HG02759 (cell line): ENCODE measurements around the gene IL17B.

Experiments used
- ATAC-seq: cut with Tn5 transposase; IDR thresholded peaks from one replicate; pipeline ENCODE4 v1.9.1; 2021; ENCODE audit warnings: mild to moderate bottlenecking, moderate library complexity; ENCODE audit not compliant: unreplicated experiment

IL17B gene

GRCh38 chr5:149362541-149362940 is 16.6 kb downstream of the IL17B start:
- no peak for ATAC-seq

GRCh38 chr5:149360272-149360671 is 18.8 kb downstream of the IL17B start:
- ATAC-seq = no peak

GRCh38 chr5:149358868-149359495 is 20.1 kb downstream of the IL17B start:
- no peak for ATAC-seq

- ATAC-seq = peak; percentile 10
Observed at GRCh38 chr5:149358294-149358651, 20.8 kb downstream of the IL17B start.

- peak; percentile 99 for ATAC-seq
Observed at GRCh38 chr5:149357370-149358293, 21.5 kb downstream of the IL17B start, which contains the start of gene PCYOX1L. Gene PCYOX1L, plus strand, starts transcription at chr5:149358046. Its CDS starts 23 bp downstream, at chr5:149358069.

- ATAC-seq = no peak
Observed at GRCh38 chr5:149356391-149356790, 22.7 kb downstream of the IL17B start.

GRCh38 chr5:149355688-149356087 is 23.4 kb downstream of the IL17B start:
- ATAC-seq = no peak

- no peak for ATAC-seq
Observed at GRCh38 chr5:149353911-149354310, 25.2 kb downstream of the IL17B start.

GRCh38 chr5:149352169-149352568 is 26.9 kb downstream of the IL17B start:
- ATAC-seq = no peak

- ATAC-seq = no peak
Observed at GRCh38 chr5:149349382-149349781, 29.7 kb downstream of the IL17B start.

- ATAC-seq = no peak
Observed at GRCh38 chr5:149348518-149348917, 30.6 kb downstream of the IL17B start.

GRCh38 chr5:149345892-149346222 is 33.2 kb downstream of the IL17B start:
- ATAC-seq = peak; percentile 4

GRCh38 chr5:149345147-149345891 is 33.8 kb downstream of the IL17B start, which contains the start of gene GRPEL2:
Gene GRPEL2, plus strand, starts transcription at chr5:149345499. Its CDS starts 41 bp downstream, at chr5:149345540.
- ATAC-seq = peak; percentile 97

- ATAC-seq = no peak
Observed at GRCh38 chr5:149344151-149344550, 34.9 kb downstream of the IL17B start.

- ATAC-seq = no peak
Observed at GRCh38 chr5:149341876-149342275, 37.2 kb downstream of the IL17B start.

GRCh38 chr5:149340920-149341319 is 38.2 kb downstream of the IL17B start:
- ATAC-seq = no peak

GRCh38 chr5:149338364-149338763 is 40.7 kb downstream of the IL17B start:
- no peak for ATAC-seq

GRCh38 chr5:149337736-149338135 is 41.4 kb downstream of the IL17B start:
- ATAC-seq = no peak

- ATAC-seq = no peak
Observed at GRCh38 chr5:149333711-149334443, 45.2 kb downstream of the IL17B start.

- ATAC-seq = no peak
Observed at GRCh38 chr5:149328177-149328576, 50.9 kb downstream of the IL17B start.

- ATAC-seq = no peak
Observed at GRCh38 chr5:149326611-149327010, 52.5 kb downstream of the IL17B start.
